Pancreas (tissue), 10 donors: ENCODE results near the gene DHCR24. TPM values are rescaled to one million over a fixed set of nuclear protein-coding genes. Genes with fewer than 3 reads are reported as not detected.
A peak's percentile ranks its signal among the peaks of the same experiment; 100 is the strongest.

ENCODE experiments used
- ATAC-seq, 4 donors: fragments of 200-7000 bp; cut with Tn5 transposase; one replicate each; pipeline versions ENCODE4 v1.8.0 to v1.9.1; 2020; ENCODE audit warnings: mild to moderate bottlenecking in 4 of 4, moderate library complexity in 4 of 4
- DNase-seq, 6 donors: peaks; one replicate each; pipeline ENCODE4 v3.0.0-alpha.2; 2020
- FAIRE-seq: peaks from 2 replicates; lab custom pipeline; 2012; peaks lifted over from hg19 to GRCh38; lab: Jason Lieb, UNC
- H3K27ac ChIP-seq, 4 donors: fragments of 200-600 bp; sonication (generic); 1 replicate in 3 of 4; 2 replicates in 1 of 4; pipeline versions ENCODE4 v1.5.0 to v1.8.0; 2020
- H3K27me3 ChIP-seq, 4 donors: fragments of 200-600 bp; one replicate each; pipeline ENCODE4 v1.8.0; 2021
- H3K36me3 ChIP-seq, 3 donors: fragments of 200-600 bp; sonication (generic) in 1 of 3; one replicate each; pipeline versions ENCODE4 v1.5.0 to v1.8.0; 2020 to 2021
- H3K4me1 ChIP-seq, 3 donors: fragments of 200-600 bp; one replicate each; pipeline ENCODE4 v1.8.0; 2021
- H3K4me3 ChIP-seq, 4 donors: fragments of 200-600 bp; sonication (generic) in 2 of 4; one replicate each; pipeline versions ENCODE4 v1.5.0 to v1.8.0; 2020 to 2021
- H3K9me3 ChIP-seq, 4 donors: fragments of 200-600 bp; one replicate each; pipeline ENCODE4 v1.8.0; 2021
- CTCF ChIP-seq, 4 donors: fragments of 200-600 bp; sonication (generic) in 3 of 4; IDR thresholded peaks; one replicate each; pipeline versions ENCODE4 v1.5.0 to v1.8.0; 2021; ENCODE audit warnings: antibody characterized with exemption in 4 of 4
- WGBS, 2 donors: extraction: QIAGEN DNeasy Blood & Tissue Kit; methylation state at CpG; one replicate each; pipeline ENCODE4 v1.1.7; 2013; 5-methylcytosine and 5-hydroxymethylcytosine counted together
- intact Hi-C, 3 donors: fragments of 100-400 bp; cut with DNase I; formaldehyde crosslinking; loops; one replicate each; pipeline versions ENCODE4 v1.11.1 to v1.14.2; 2022
- polyA plus RNA-seq, 2 donors: library from polyadenylated mRNA; stranded (reverse); fragments of 200-250 nt; gene quantifications; one replicate each; pipeline ENCODE4 v1.2.3, GENCODE V29; 2013
- total RNA-seq, 6 donors: library from RNA; stranded (reverse); fragmentation: NEBNext Ultra II Directional in 4 of 6; extraction: Animal tissue kit (Norgen Biotek cat#: 25700) in 4 of 6; gene quantifications; one replicate each; pipeline versions ENCODE4 v1.2.1 to v1.2.4, GENCODE V29; 2021 to 2023
- donor health status: healthy with polysubstance abuse.
- donor health status: DM: no; HTN: no; CAD: no; lungs with moderate emphysema.
- donor health status: DM: no; HTN: no; CAD: no.
- donor health status: control.
- donor health status: control.
- donor health status: Bipolar disorder and iron deficiency.
- donor health status: DM: yes; HTN: yes; CAD: no.
- donor health status: DM: no; HTN: no; CAD: no.
- donor health status: DM: no; HTN: no; CAD: no.
- donor health status: DM: yes; HTN: yes; CAD: no.

DHCR24 gene
- total and polyA plus RNA-seq, 8 donors = 10.6 to 64.7 (median 23.6) TPM

GRCh38 chr1:54894271-54894670 lies 7.3 kb upstream of the DHCR24 start:
- H3K9me3 ChIP-seq = no peaks in the 10 kb centered on the region
- no peaks in the 10 kb centered on the region for H3K27me3 ChIP-seq
- no peaks in the 10 kb centered on the region for H3K36me3 ChIP-seq
- 92 to 95% methylated on average over 1 of the region's 1 CpG for WGBS, 2 donors
- H3K4me3 ChIP-seq = no peak overlapping the region
- FAIRE-seq = no peak
- intact Hi-C loops = no loop called here
- H3K4me1 ChIP-seq = no peaks in the 10 kb centered on the region
- H3K27ac ChIP-seq = no peak overlapping the region
- no peak for DNase-seq
- no peak for TF ChIP-seq CTCF (IDR thresholded peaks at IDR 0.05)
- ATAC-seq = no peak

GRCh38 chr1:54892586-54892985 lies 5.6 kb upstream of the DHCR24 start:
- Histone ChIP-seq H3K4me1 (peaks cover 0 to 6% (median 5%) of the 10 kb centered on the region in 3 donors), H3K4me3 (no peak overlapping the region), H3K9me3 (no peaks in the 10 kb centered on the region), H3K27ac (no peak overlapping the region), H3K27me3 (no peaks in the 10 kb centered on the region), H3K36me3 (no peaks in the 10 kb centered on the region)
- WGBS, 2 donors = 65 to 78% methylated on average over 1 of the region's 1 CpG
- ATAC-seq (no peak), FAIRE-seq (no peak), DNase-seq (no peak)
- intact Hi-C loops = no loop called here
- TF ChIP-seq CTCF (IDR thresholded peaks at IDR 0.05) = no peak

- no peak overlapping the region for H3K27ac ChIP-seq
- 73 to 75% methylated on average over 3 of the region's 3 CpGs for WGBS, 2 donors
Observed at GRCh38 chr1:54889132-54889725, 2.2 kb upstream of the DHCR24 start.

GRCh38 chr1:54888080-54888733 lies 1.2 kb upstream of the DHCR24 start:
- no peak for TF ChIP-seq CTCF (IDR thresholded peaks at IDR 0.05)
- Histone ChIP-seq H3K9me3 (no peaks in the 10 kb centered on the region), H3K36me3 (no peaks in the 10 kb centered on the region), H3K27ac (no peak overlapping the region), H3K27me3 (no peaks in the 10 kb centered on the region), H3K4me3 (peak overlapping the region in 1 of 4 donors; percentile 93), H3K4me1 (peaks cover 12 to 29% (median 14%) of the 10 kb centered on the region in 3 donors)
- DNase-seq (no peak), ATAC-seq (peak in 2 of 4 donors; percentile 7 to 46), FAIRE-seq (no peak)
- WGBS, 2 donors = 49 to 55% methylated on average over 7 of the region's 7 CpGs
- intact Hi-C loops = no loop called here

More at GRCh38 chr1:54889132-54889725, 2.2 kb upstream of the DHCR24 start:
- no peak for FAIRE-seq
- H3K36me3 ChIP-seq = no peaks in the 10 kb centered on the region
- intact Hi-C loops = no loop called here
- DNase-seq = no peak
- H3K9me3 ChIP-seq = no peaks in the 10 kb centered on the region
- H3K4me3 ChIP-seq = no peak overlapping the region
- peaks cover 12 to 25% (median 14%) of the 10 kb centered on the region in 3 donors for H3K4me1 ChIP-seq
- H3K27me3 ChIP-seq = no peaks in the 10 kb centered on the region
- no peak for ATAC-seq
- no peak for TF ChIP-seq CTCF (IDR thresholded peaks at IDR 0.05)

- Histone ChIP-seq H3K9me3 (no peaks in the 10 kb centered on the region), H3K27me3 (no peaks in the 10 kb centered on the region), H3K36me3 (no peaks in the 10 kb centered on the region), H3K27ac (peak overlapping the region in 3 of 4 donors; percentile 35 to 74 (median 69)), H3K4me3 (peak overlapping the region; percentile 47 to 93 (median 82)), H3K4me1 (peaks cover 12 to 32% (median 14%) of the 10 kb centered on the region in 3 donors)
- TF ChIP-seq CTCF (IDR thresholded peaks at IDR 0.05) = no peak
- intact Hi-C loops = no loop called here
- DNase-seq (no peak), ATAC-seq (peak; percentile 5 to 40 (median 28)), FAIRE-seq (no peak)
- WGBS, 2 donors = 30 to 37% methylated on average over 8 of the region's 8 CpGs
Observed at GRCh38 chr1:54887665-54888071, 673 bp upstream of the DHCR24 start.
